SK-N-MC (cell line): ENCODE data around the gene TMEM120B.
"Not testable (repeated sequence)": the region's sequence is repeated elsewhere in the genome, so short reads cannot be mapped to it uniquely, and the experiment has no call there.

Experiments
- DNase-seq: peaks from one replicate; pipeline ENCODE4 v3.0.0-alpha.2; 2011; ENCODE audit warnings: low read depth, low spot score
- H3K27ac ChIP-seq: fragments of 200-600 bp; sonication (generic); 2 replicates; pipeline ENCODE4 v1.5.1; 2016; ENCODE audit warnings: mixed run types
- H3K36me3 ChIP-seq: fragments of 200-600 bp; sonication (generic); 2 replicates; pipeline ENCODE4 v1.6.1; 2017; ENCODE audit warnings: antibody characterized with exemption, low read length, mixed read lengths; ENCODE audit not compliant: insufficient read depth
- H3K4me3 ChIP-seq: fragments of 200-600 bp; sonication (generic); 2 replicates; pipeline ENCODE4 v1.5.1; 2016
- H3K9ac ChIP-seq: fragments of 200-600 bp; sonication (generic); 2 replicates; pipeline ENCODE4 v1.8.0; 2017; ENCODE audit warnings: mixed run types, mixed read lengths; ENCODE audit not compliant: insufficient read length
- H3K9me3 ChIP-seq: fragments of 200-600 bp; sonication (generic); 2 replicates; pipeline ENCODE4 v1.6.1; 2017; ENCODE audit warnings: low read depth, mild to moderate bottlenecking, antibody characterized with exemption, low read length, moderate library complexity, mixed read lengths
- EZH2 ChIP-seq: fragments of 200-600 bp; sonication (generic); IDR thresholded peaks from one replicate; pipeline ENCODE4 v1.6.1; 2017; ENCODE audit warnings: antibody characterized with exemption
- FOXP2 ChIP-seq: optimal IDR thresholded peaks from 2 replicates; pipeline ENCODE3; 2011; ENCODE audit warnings: mild to moderate bottlenecking, moderate library complexity; ENCODE audit not compliant: insufficient read depth; ENCODE audit errors: extremely low read length, control extremely low read depth
- POLR2AphosphoS5 ChIP-seq: IDR thresholded peaks from 2 replicates; pipeline ENCODE4 v1.6.1; 2012; ENCODE audit warnings: mild to moderate bottlenecking, low read depth, low read length, borderline replicate concordance

The TMEM120B gene

DNA sequence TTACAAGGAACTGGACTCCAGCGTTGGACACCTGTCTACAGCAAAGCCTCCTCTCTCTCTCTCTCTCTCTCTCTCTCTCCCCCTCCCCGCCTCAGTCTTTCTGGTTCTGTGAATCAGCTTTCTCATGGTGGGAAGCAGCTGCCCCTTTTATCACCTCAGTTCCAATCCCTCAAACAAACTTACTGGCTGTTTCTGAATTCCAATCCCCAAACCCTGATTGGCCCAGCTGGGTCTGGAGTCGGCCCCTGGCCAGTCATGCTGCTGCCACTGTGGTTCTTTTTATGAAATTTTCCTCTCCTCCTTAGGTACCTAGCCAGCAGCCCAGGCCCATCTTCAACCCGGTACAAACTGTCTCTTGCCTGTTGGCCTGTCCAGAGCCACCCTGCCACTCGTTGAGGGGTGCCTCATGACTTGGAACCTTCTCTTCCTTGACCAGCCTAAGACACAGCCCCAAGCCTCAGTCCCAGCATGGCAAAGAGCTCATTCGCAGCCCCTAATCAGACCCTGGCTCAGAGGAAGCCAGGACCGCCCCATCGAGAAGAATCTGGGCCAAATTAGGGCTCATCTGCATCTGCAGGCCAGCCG is 33.7 kb upstream of the TMEM120B start:
- TF ChIP-seq POLR2AphosphoS5 (no peak), EZH2 (no peak), FOXP2 (no peak)

DNA sequence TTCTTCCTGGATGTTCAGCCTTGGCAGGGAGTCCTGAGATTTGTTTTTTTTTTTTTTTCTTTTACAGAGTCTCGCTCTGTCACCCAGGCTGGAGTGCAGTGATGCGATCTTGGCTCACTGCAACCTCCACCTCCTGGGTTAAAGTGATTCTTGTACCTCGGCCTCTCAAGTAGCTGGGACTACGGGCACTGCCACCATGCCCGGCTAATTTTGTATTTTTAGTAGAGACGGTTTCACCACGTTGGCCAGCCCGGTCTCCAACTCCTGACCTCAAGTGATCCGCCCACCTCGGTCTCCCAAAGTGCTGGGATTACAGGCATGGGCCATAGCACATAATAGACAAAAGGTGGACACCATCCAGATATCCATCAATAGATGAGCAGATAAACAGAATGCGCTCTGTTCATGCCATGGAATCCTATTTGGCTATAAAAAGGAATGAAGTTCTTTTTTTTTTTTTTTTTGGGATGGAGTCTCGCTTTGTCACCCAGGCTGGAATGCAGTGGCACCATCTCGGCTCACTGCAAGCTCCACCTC is 32.8 kb upstream of the TMEM120B start:
- H3K9me3 ChIP-seq, H3K4me3 ChIP-seq, H3K36me3 ChIP-seq, H3K27ac ChIP-seq, H3K9ac ChIP-seq, DNase-seq: not testable (repeated sequence)

More for the DNA sequence above, 33.7 kb upstream of the TMEM120B start:
- no peak overlapping the region for H3K4me3 ChIP-seq
- no peak overlapping the region for H3K9ac ChIP-seq
- DNase-seq = no peak
- no peak overlapping the region for H3K27ac ChIP-seq
- no peaks in the 10 kb centered on the region for H3K36me3 ChIP-seq
- H3K9me3 ChIP-seq = no peaks in the 10 kb centered on the region

DNA sequence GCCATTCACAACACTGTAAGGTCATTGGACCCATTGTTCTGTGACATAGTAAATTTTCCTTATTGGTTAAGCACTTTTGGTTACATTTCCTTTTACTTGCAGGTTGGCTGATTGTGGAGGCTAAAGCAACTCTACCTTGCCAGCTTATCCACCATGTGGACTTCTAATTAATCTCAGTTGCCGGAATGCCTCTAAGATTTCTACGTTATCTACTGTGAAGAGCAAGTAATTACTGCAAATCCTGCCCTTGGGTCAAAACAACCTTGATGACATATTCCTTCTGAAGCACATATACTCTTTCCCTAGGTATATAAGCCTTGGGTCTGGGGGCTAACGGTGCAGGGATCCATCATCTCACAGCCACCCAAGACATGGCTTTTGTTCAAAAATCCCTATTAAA is 23.6 kb upstream of the TMEM120B start:
- H3K27ac ChIP-seq = no peak overlapping the region

DNA sequence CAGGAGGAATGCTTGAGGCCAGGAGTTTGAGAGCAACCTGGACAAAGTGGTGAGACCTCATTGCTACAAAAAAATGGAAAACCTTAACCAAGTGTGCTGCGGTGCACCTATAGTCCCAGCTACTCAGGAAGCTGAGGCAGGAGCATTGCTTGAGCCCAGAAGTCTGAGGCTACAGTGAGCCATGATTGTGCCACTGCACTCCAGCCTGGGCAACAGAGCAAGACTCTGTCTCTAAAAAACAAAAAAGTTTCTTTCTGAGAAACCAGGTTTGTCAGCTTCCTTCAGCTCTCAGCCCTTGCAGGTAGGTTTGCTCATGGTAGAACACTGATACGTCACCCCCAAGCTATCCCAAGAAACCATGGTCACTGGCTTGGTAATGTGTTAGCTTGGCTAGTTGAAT is 23.1 kb upstream of the TMEM120B start:
- Histone ChIP-seq H3K9ac (no peak overlapping the region), H3K9me3 (no peaks in the 10 kb centered on the region), H3K36me3 (no peaks in the 10 kb centered on the region), H3K27ac (no peak overlapping the region), H3K4me3 (no peak overlapping the region)
- no peak for DNase-seq
- no peak for TF ChIP-seq EZH2
- no peak for TF ChIP-seq FOXP2
- no peak for TF ChIP-seq POLR2AphosphoS5

More for the DNA sequence above, 23.6 kb upstream of the TMEM120B start:
- DNase-seq = no peak
- Histone ChIP-seq H3K9ac (no peak overlapping the region), H3K9me3 (no peaks in the 10 kb centered on the region), H3K36me3 (no peaks in the 10 kb centered on the region), H3K4me3 (no peak overlapping the region)
- TF ChIP-seq POLR2AphosphoS5 (no peak), FOXP2 (no peak), EZH2 (no peak)

DNA sequence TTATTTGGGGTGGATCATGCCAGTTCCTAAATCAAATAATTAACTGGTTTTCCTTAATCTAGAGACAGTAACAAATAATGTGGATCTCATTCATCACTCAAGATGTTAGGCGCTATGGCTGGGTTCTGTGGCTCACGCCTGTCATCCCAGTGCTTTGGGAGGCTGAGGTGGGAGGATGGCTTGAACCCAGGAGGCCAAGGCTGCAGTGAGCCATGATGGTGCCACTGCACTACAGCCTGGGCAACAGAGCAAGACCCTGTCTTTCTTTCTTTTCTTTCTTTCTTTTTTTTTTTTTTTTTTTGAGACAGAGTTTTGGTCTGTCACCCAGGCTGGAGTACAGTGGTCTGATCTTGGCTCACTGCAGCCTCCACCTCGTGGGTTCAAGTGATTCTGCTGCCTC is 19.8 kb upstream of the TMEM120B start:
- H3K36me3 ChIP-seq, DNase-seq, H3K27ac ChIP-seq, H3K4me3 ChIP-seq, H3K9ac ChIP-seq, H3K9me3 ChIP-seq: not testable (repeated sequence)

DNA sequence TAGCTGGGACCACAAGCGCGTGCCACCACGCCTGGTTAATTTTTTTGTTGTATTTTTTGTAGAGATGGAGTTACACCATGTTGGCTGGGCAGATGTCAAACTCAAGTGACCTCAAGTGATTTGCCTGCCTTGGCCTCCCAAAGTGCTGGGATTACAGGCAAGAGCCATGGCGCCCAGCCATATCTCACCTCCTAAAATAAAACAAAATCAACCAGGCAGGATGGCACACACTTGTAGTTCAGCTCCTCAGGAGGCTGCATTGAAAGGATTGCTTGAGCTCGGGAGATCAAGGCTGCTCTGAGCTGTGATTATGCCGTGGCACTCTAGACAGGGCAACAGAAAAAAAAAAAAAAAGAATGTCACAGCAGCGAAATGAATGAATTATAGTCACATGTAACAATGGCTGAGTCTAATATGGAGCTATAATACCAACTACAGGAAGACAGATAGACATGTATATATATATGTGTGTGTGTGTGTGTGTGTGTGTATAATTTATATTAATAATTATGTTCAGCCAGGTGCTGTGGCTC is 19.3 kb upstream of the TMEM120B start:
- no peak for DNase-seq
- H3K9me3 ChIP-seq = no peaks in the 10 kb centered on the region
- H3K9ac ChIP-seq = no peak overlapping the region
- H3K27ac ChIP-seq = no peak overlapping the region
- TF ChIP-seq EZH2 (no peak), POLR2AphosphoS5 (no peak)
- H3K36me3 ChIP-seq = no peaks in the 10 kb centered on the region
- no peak overlapping the region for H3K4me3 ChIP-seq

DNA sequence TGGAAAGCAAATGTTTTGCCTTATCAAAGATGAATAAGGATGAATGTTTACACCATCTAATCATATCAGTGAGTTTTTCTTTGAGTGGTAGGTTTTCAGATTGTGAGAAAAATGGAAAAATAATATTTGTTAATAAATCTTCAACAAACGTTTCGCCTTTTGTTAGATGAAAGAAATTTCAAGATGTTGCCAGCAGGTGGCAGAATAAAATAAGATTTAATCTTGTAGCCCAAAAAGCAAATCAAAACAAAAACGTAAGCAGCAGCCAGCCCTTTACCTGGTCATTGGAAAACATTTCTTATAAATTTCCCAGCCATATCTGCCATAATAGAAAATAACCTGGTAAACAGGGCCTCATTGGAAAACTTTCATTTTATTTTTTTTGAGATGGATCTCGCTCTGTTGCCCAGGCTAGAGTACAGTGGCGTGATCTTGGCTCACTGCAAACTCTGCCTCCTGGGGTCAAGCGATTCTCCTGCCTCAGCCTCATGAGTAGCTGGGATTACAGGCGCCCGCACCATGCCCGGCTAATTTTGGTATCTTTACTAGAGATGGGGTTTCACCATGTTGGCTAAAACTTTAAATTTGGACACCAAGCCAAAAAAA is 15.4 kb upstream of the TMEM120B start:
- Histone ChIP-seq H3K27ac (no peak overlapping the region), H3K36me3 (no peaks in the 10 kb centered on the region), H3K4me3 (no peak overlapping the region), H3K9me3 (no peaks in the 10 kb centered on the region), H3K9ac (no peak overlapping the region)
- TF ChIP-seq FOXP2 (no peak), POLR2AphosphoS5 (no peak), EZH2 (no peak)
- DNase-seq = no peak

DNA sequence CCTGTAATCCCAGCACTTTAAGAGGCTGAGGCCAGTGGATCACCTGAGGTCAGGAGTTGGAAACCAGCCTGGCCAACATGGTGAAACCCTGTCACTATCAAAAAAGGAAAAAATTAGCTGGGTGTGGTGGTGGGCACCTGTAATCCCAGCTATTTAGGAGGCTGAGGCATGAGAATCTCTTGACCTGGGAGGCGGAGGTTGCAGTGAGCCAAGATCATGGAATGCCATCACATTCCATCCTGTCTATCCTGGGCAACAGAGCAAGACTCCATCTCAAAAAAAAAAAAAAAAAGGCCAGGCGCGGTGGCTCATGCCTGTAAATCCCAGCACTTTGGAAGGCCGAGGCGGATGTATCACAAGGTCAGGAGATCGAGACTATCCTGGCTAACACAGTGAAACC is 14.7 kb upstream of the TMEM120B start:
- H3K9me3 ChIP-seq, H3K27ac ChIP-seq, H3K36me3 ChIP-seq, H3K9ac ChIP-seq, DNase-seq, H3K4me3 ChIP-seq: not testable (repeated sequence)

DNA sequence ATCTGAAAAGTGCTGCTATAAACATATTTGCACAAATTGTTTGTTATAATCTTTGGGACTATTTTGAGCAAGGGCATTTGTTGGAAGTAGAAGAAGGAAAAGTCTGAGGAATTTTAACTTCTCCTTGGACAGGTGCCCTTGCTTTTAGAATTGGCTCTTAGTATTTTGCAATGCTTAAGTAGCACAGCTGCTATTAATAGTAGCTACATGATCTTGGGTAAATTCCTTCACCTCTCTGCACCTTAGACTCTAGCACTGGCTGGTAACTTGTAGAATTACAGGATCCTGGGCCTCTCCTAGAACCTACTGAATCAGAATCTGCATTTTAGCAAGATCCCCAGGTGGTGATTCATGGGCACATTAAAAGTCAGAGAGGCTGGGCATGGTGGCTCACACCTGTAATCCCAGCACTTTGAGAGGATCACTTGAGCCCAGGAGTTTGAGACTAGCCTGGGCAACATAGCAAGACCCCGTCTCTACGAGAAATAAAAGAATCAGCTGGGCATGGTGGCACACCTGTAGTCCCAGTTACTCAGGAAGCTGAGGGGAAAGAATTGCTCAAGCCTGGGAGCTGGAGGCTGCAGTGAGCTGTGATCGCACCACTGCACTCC is 10.8 kb upstream of the TMEM120B start:
- Histone ChIP-seq H3K4me3 (no peak overlapping the region), H3K36me3 (no peaks in the 10 kb centered on the region), H3K9ac (no peak overlapping the region), H3K27ac (no peak overlapping the region), H3K9me3 (no peaks in the 10 kb centered on the region)
- DNase-seq = no peak
- TF ChIP-seq FOXP2 (no peak), POLR2AphosphoS5 (no peak), EZH2 (no peak)
